Keratinocyte (primary cell): ENCODE results near the gene PAMR1. TPM values are rescaled to one million over a fixed set of nuclear protein-coding genes. Genes with fewer than 3 reads are reported as not detected.

Experiments
- DNase-seq: peaks from one replicate; pipeline ENCODE4 v3.0.0-alpha.2; 2011; ENCODE audit warnings: low read depth, missing footprints, low spot score
- FAIRE-seq: peaks from 2 replicates; lab custom pipeline; 2011; peaks lifted over from hg19 to GRCh38; lab: Jason Lieb, UNC
- H2AFZ ChIP-seq: 2 replicates; pipeline ENCODE4 v1.6.0; 2012; ENCODE audit warnings: low read length, control low read depth, inconsistent platforms; ENCODE audit not compliant: control insufficient read depth
- H3K27ac ChIP-seq: 2 replicates; pipeline ENCODE4 v1.5.1; 2011; ENCODE audit warnings: low read length; ENCODE audit not compliant: control insufficient read depth, insufficient read depth
- H3K27me3 ChIP-seq: 3 replicates; pipeline ENCODE4 v1.6.0; 2011; ENCODE audit warnings: low read length; ENCODE audit not compliant: control insufficient read depth, insufficient read depth; ENCODE audit errors: extremely low read depth
- H3K36me3 ChIP-seq, 2 experiments: 2 replicates in 1 of 2; 3 replicates in 1 of 2; pipeline ENCODE4 v1.5.1; 2011; ENCODE audit warnings: low read length in 2 of 2, mild to moderate bottlenecking in 1 of 2; ENCODE audit not compliant: control insufficient read depth in 2 of 2, insufficient read depth in 2 of 2; ENCODE audit errors: extremely low read depth in 1 of 2
- H3K4me1 ChIP-seq: 3 replicates; pipeline ENCODE4 v1.5.1; 2011; ENCODE audit warnings: low read length; ENCODE audit not compliant: control insufficient read depth, insufficient read depth; ENCODE audit errors: extremely low read depth
- H3K4me2 ChIP-seq: 3 replicates; pipeline ENCODE4 v1.6.0; 2011; ENCODE audit warnings: low read depth, low read length; ENCODE audit not compliant: control insufficient read depth, insufficient read depth; ENCODE audit errors: extremely low read depth
- H3K4me3 ChIP-seq, 3 experiments: fragments of 200-600 bp in 1 of 3; sonication (generic) in 1 of 3; 2 replicates in 2 of 3; 3 replicates in 1 of 3; pipeline ENCODE4 v1.5.1; 2011 to 2016; ENCODE audit warnings: low read length in 3 of 3, mild to moderate bottlenecking in 3 of 3, control low read depth in 2 of 3, inconsistent platforms in 1 of 3, low read depth in 1 of 3, mixed read lengths in 1 of 3, mixed run types in 1 of 3, moderate library complexity in 1 of 3; ENCODE audit not compliant: control insufficient read depth in 2 of 3, insufficient read depth in 2 of 3; ENCODE audit errors: extremely low read depth in 1 of 3
- H3K79me2 ChIP-seq: 2 replicates; pipeline ENCODE4 v1.6.0; 2012; ENCODE audit warnings: low read length; ENCODE audit not compliant: control insufficient read depth, insufficient read depth
- H3K9ac ChIP-seq: 3 replicates; pipeline ENCODE4 v1.6.0; 2011; ENCODE audit warnings: low read length; ENCODE audit not compliant: control insufficient read depth, insufficient read depth; ENCODE audit errors: extremely low read depth
- H3K9me1 ChIP-seq: 3 replicates; pipeline ENCODE4 v1.6.0; 2011; ENCODE audit warnings: low read length; ENCODE audit not compliant: control insufficient read depth, insufficient read depth; ENCODE audit errors: extremely low read depth
- H3K9me3 ChIP-seq: 2 replicates; pipeline ENCODE4 v1.5.1; 2012; ENCODE audit warnings: low read depth, low read length; ENCODE audit not compliant: control insufficient read depth
- H4K20me1 ChIP-seq: 3 replicates; pipeline ENCODE4 v1.6.0; 2011; ENCODE audit warnings: low read length; ENCODE audit not compliant: control insufficient read depth, insufficient read depth; ENCODE audit errors: extremely low read depth
- CTCF ChIP-seq, 3 experiments: IDR thresholded peaks in 1 of 3; conservative IDR thresholded peaks in 1 of 3; optimal IDR thresholded peaks in 1 of 3; 2 replicates in 2 of 3; 3 replicates in 1 of 3; pipeline versions ENCODE3 to v1.5.1; 2011; ENCODE audit warnings: low read length in 3 of 3, mild to moderate bottlenecking in 3 of 3, moderate library complexity in 2 of 3, control low read depth in 1 of 3, inconsistent platforms in 1 of 3; ENCODE audit not compliant: insufficient read depth in 2 of 3; ENCODE audit errors: extremely low read depth in 1 of 3
- EZH2 ChIP-seq: IDR thresholded peaks from one replicate; pipeline ENCODE4 v1.6.1; 2012; ENCODE audit warnings: inconsistent platforms, mild to moderate bottlenecking, low read length, moderate library complexity
- dilution Hi-C: fragments of 300-500 bp; cut with MboI; formaldehyde crosslinking; loops from one replicate; pipeline ENCODE4 v1.7.0; 2020; ENCODE audit warnings: low sequenced_read_pairs; ENCODE audit not compliant: extremely low pct_ligation_motif_present
- polyA minus RNA-seq, 3 experiments: library from RNA; depleted of rRNA, polyadenylated mRNA; stranded (reverse); fragments of >200 nt; gene quantifications; 1 replicate in 1 of 3; 2 replicates in 1 of 3; 3 replicates in 1 of 3; pipeline ENCODE4 v1.2.3, GENCODE V29; 2011
- polyA plus RNA-seq, 5 experiments: library from polyadenylated mRNA; depleted of rRNA in 3 of 5; stranded (reverse) in 3 of 5; stranded (forward) in 1 of 5; unstranded in 1 of 5; fragments of >200 nt; gene quantifications; 1 replicate in 1 of 5; 2 replicates in 3 of 5; 3 replicates in 1 of 5; pipeline versions ENCODE4 v1.2.1 to v1.2.3, GENCODE V29; 2011 to 2012; ENCODE audit warnings: missing spikeins in 2 of 5, low read depth in 1 of 5, low replicate concordance in 1 of 5

PAMR1 gene
- polyA plus RNA-seq, result 4.1 to 10.0 TPM (median 4.4 TPM) in 3 replicates
- 3.7 TPM for polyA plus RNA-seq (2011; ENCODE audit: low read depth)
- 3.7 and 4.9 TPM in 2 replicates for polyA plus RNA-seq (2011; cell fraction: cytosol; rRNA removed)
- 12.1 and 16.1 TPM in 2 replicates for polyA plus RNA-seq (2011; cell fraction: nucleus; rRNA removed)
- 3.2 and 14.2 TPM in 2 replicates for polyA plus RNA-seq (2012; ENCODE audit: low replicate concordance)
- 3.8 to 14.5 TPM (median 3.9 TPM) in 3 replicates for polyA minus RNA-seq
- polyA minus RNA-seq (2011; cell fraction: cytosol; rRNA and poly(A)+ RNA removed), result 5.0 TPM
- polyA minus RNA-seq (2011; cell fraction: nucleus; rRNA and poly(A)+ RNA removed), result 5.9 and 14.6 TPM in 2 replicates

GRCh38 chr11:35525501-35526175 lies at the start of gene PAMR1:
TSS of gene PAMR1 (minus strand) at chr11:35525616. CDS start at chr11:35525585, 31 bp downstream.
- no peaks in the 10 kb centered on the region for H3K9me1 ChIP-seq
- H3K9me3 ChIP-seq, result no peaks in the 10 kb centered on the region
- peak within 1 kb of the TSS; percentile 15 for H3K27ac ChIP-seq
- peak within 1 kb of the TSS; percentile 57 for H3K9ac ChIP-seq
- TF ChIP-seq EZH2 (no peak), CTCF (optimal IDR thresholded peaks at IDR 0.05 in 1 of 3, IDR thresholded peaks at IDR 0.05 in 1 of 3, conservative IDR thresholded peaks at IDR 0.05 in 1 of 3; ENCODE audit: extremely low read depth in 1 of 3, insufficient read depth in 2 of 3, low read length in 3 of 3) (no peak)
- no peaks in the 10 kb centered on the region for H3K27me3 ChIP-seq
- no peaks in the 10 kb centered on the region for H3K79me2 ChIP-seq
- H3K4me2 ChIP-seq, result peak within 1 kb of the TSS; percentile 48
- H3K4me3 ChIP-seq, result peak within 1 kb of the TSS; percentile 14 to 61 (median 52)
- no peaks in the 10 kb centered on the region for H4K20me1 ChIP-seq
- DNase-seq, result no peak
- no peak for FAIRE-seq
- H2AFZ ChIP-seq, result peak within 1 kb of the TSS; percentile 81
- peaks cover 46% of the 10 kb centered on the region for H3K4me1 ChIP-seq
- dilution Hi-C loops, result no loop called here
- H3K36me3 ChIP-seq, result no peaks in the 10 kb centered on the region

GRCh38 chr11:35571696-35572095 lies 46.3 kb upstream of the PAMR1 start:
- Histone ChIP-seq H3K4me3 (no peak overlapping the region), H3K27ac (no peak overlapping the region), H2AFZ (no peak overlapping the region), H3K4me2 (no peak overlapping the region), H4K20me1 (no peaks in the 10 kb centered on the region), H3K36me3 (no peaks in the 10 kb centered on the region), H3K9me3 (no peaks in the 10 kb centered on the region), H3K9ac (no peak overlapping the region), H3K79me2 (no peaks in the 10 kb centered on the region), H3K9me1 (no peaks in the 10 kb centered on the region), H3K27me3 (no peaks in the 10 kb centered on the region), H3K4me1 (peaks cover 19% of the 10 kb centered on the region)
- TF ChIP-seq EZH2, result no peak
- no peak for TF ChIP-seq CTCF (optimal IDR thresholded peaks at IDR 0.05 in 1 of 3, IDR thresholded peaks at IDR 0.05 in 1 of 3, conservative IDR thresholded peaks at IDR 0.05 in 1 of 3; ENCODE audit: extremely low read depth in 1 of 3, insufficient read depth in 2 of 3, low read length in 3 of 3)
- dilution Hi-C loops, result no loop called here
- DNase-seq (no peak), FAIRE-seq (no peak)
